Tibial artery (tissue), 4 donors: ENCODE measurements around the gene ERI2.
"Not testable (repeated sequence)": the region's sequence is repeated elsewhere in the genome, so short reads cannot be mapped to it uniquely, and the experiment has no call there.

Experiments
- DNase-seq, 2 donors: peaks; one replicate each; pipeline ENCODE4 v3.0.0-alpha.2; 2019
- H3K27ac ChIP-seq, 2 donors: fragments of 200-600 bp; sonication (generic) in 1 of 2; 1 replicate in 1 of 2; 2 replicates in 1 of 2; pipeline ENCODE4 v1.5.1; 2018 to 2019; ENCODE audit warnings: mild to moderate bottlenecking in 1 of 2
- H3K27me3 ChIP-seq, 2 donors: fragments of 200-600 bp; sonication (generic) in 1 of 2; one replicate each; pipeline versions ENCODE4 v1.5.1 to v1.6.0; 2016 to 2019
- H3K36me3 ChIP-seq, 3 donors: fragments of 200-600 bp; sonication (generic) in 2 of 3; one replicate each; pipeline ENCODE4 v1.5.1; 2016 to 2019; ENCODE audit warnings: mild to moderate bottlenecking in 2 of 3
- H3K4me1 ChIP-seq, 4 donors: fragments of 200-600 bp; sonication (generic) in 2 of 4; 1 replicate in 3 of 4; 2 replicates in 1 of 4; pipeline ENCODE4 v1.5.1; 2016 to 2019
- H3K4me3 ChIP-seq, 2 donors: fragments of 200-600 bp; sonication (generic) in 1 of 2; 1 replicate in 1 of 2; 2 replicates in 1 of 2; pipeline ENCODE4 v1.5.1; 2018 to 2019; ENCODE audit warnings: mild to moderate bottlenecking in 2 of 2
- H3K9me3 ChIP-seq, 3 donors: fragments of 200-600 bp; sonication (generic) in 1 of 3; one replicate each; pipeline ENCODE4 v1.5.1; 2016 to 2019
- CTCF ChIP-seq, 2 experiments: fragments of 200-600 bp in 1 of 2; fragments of 450-650 bp in 1 of 2; IDR thresholded peaks; one replicate each; pipeline ENCODE4 v1.5.1; 2017 to 2019; ENCODE audit warnings: antibody characterized with exemption in 2 of 2, mild to moderate bottlenecking in 1 of 2, moderate library complexity in 1 of 2
- intact Hi-C: fragments of 100-400 bp; cut with DNase I; formaldehyde crosslinking; loops from one replicate; pipeline ENCODE4 v1.15.0; 2023; ENCODE audit warnings: low total_unique reads

Gene ERI2

GRCh38 chr16:20773679-20774078, 32.6 kb downstream of the ERI2 start:
- intact Hi-C loops: no loop called here
- no peak overlapping the region for H3K27ac ChIP-seq
- DNase-seq: no peak
- TF ChIP-seq CTCF (IDR thresholded peaks at IDR 0.05): no peak
- no peaks in the 10 kb centered on the region for H3K4me1 ChIP-seq
- H3K4me3 ChIP-seq: no peak overlapping the region
- H3K9me3 ChIP-seq: no peaks in the 10 kb centered on the region
- H3K36me3 ChIP-seq: peaks cover 0 to 11% (median 0%) of the 10 kb centered on the region in 3 donors
- H3K27me3 ChIP-seq: no peaks in the 10 kb centered on the region

- intact Hi-C loops: no loop called here
- no peak for DNase-seq
- no peak for TF ChIP-seq CTCF (IDR thresholded peaks at IDR 0.05)
- Histone ChIP-seq H3K9me3 (no peaks in the 10 kb centered on the region), H3K4me1 (no peaks in the 10 kb centered on the region), H3K27ac (no peak overlapping the region), H3K4me3 (no peak overlapping the region), H3K27me3 (no peaks in the 10 kb centered on the region), H3K36me3 (no peaks in the 10 kb centered on the region)
Measured at GRCh38 chr16:20768818-20769217, 37.5 kb downstream of the ERI2 start.

- H3K27me3 ChIP-seq: no peaks in the 10 kb centered on the region
- H3K27ac ChIP-seq: no peak overlapping the region
- DNase-seq: no peak
- H3K4me3 ChIP-seq: no peak overlapping the region
- intact Hi-C loops: no loop called here
- no peaks in the 10 kb centered on the region for H3K4me1 ChIP-seq
- H3K9me3 ChIP-seq: no peaks in the 10 kb centered on the region
- TF ChIP-seq CTCF (IDR thresholded peaks at IDR 0.05): no peak
- H3K36me3 ChIP-seq: no peaks in the 10 kb centered on the region
Measured at GRCh38 chr16:20768121-20768520, 38.2 kb downstream of the ERI2 start.

- DNase-seq: no peak
- H3K36me3 ChIP-seq: no peaks in the 10 kb centered on the region
- H3K27me3 ChIP-seq: no peaks in the 10 kb centered on the region
- no peak overlapping the region for H3K27ac ChIP-seq
- H3K4me3 ChIP-seq: no peak overlapping the region
- TF ChIP-seq CTCF (IDR thresholded peaks at IDR 0.05): no peak
- H3K9me3 ChIP-seq: no peaks in the 10 kb centered on the region
- no peaks in the 10 kb centered on the region for H3K4me1 ChIP-seq
- intact Hi-C loops: no loop called here
Measured at GRCh38 chr16:20767577-20767976, 38.7 kb downstream of the ERI2 start.

GRCh38 chr16:20766294-20766693, 40.0 kb downstream of the ERI2 start:
- Histone ChIP-seq H3K4me1 (no peaks in the 10 kb centered on the region), H3K4me3 (no peak overlapping the region), H3K9me3 (no peaks in the 10 kb centered on the region), H3K27me3 (no peaks in the 10 kb centered on the region), H3K36me3 (no peaks in the 10 kb centered on the region), H3K27ac (no peak overlapping the region)
- no peak for DNase-seq
- TF ChIP-seq CTCF (IDR thresholded peaks at IDR 0.05): no peak
- intact Hi-C loops: no loop called here

- Histone ChIP-seq H3K27me3 (no peaks in the 10 kb centered on the region), H3K27ac (no peak overlapping the region), H3K4me3 (no peak overlapping the region), H3K36me3 (no peaks in the 10 kb centered on the region), H3K4me1 (no peaks in the 10 kb centered on the region), H3K9me3 (no peaks in the 10 kb centered on the region)
- DNase-seq: no peak
- no peak for TF ChIP-seq CTCF (IDR thresholded peaks at IDR 0.05)
- intact Hi-C loops: no loop called here
Measured at GRCh38 chr16:20765732-20766131, 40.5 kb downstream of the ERI2 start.

- intact Hi-C loops, H3K9me3 ChIP-seq, H3K36me3 ChIP-seq, H3K4me3 ChIP-seq, H3K27me3 ChIP-seq, DNase-seq, H3K4me1 ChIP-seq: not testable (repeated sequence)
- peak overlapping the region in 1 of 2 donors; percentile 57 for H3K27ac ChIP-seq
Measured at GRCh38 chr16:20764448-20764847, 41.8 kb downstream of the ERI2 start.
